MCF 10A (cell line): ENCODE data around the gene LGALS9. TPM values are rescaled to one million over a fixed set of nuclear protein-coding genes. Genes with fewer than 3 reads are reported as not detected.
"Not testable (repeated sequence)": the region's sequence is repeated elsewhere in the genome, so short reads cannot be mapped to it uniquely, and the experiment has no call there.

ENCODE experiments used
- BruUV-seq: library from RNA; stranded (reverse); fragments of 400-500 nt; replicated peaks from 2 replicates; lab custom pipeline; 2021; lab: Mats Ljungman, UMichigan
- CTCF ChIA-PET: fragments of 300-600 bp; sonication (Branson Sonifier 250); formaldehyde crosslinking; extraction: SDS; loops from one replicate; lab custom pipeline; 2021; ENCODE audit warnings: antibody characterized with exemption, inconsistent platforms; lab: Yijun Ruan, JAX
- POLR2A ChIA-PET: fragments of 300-600, 350-650 bp; sonication (Branson Sonifier 250); formaldehyde crosslinking; extraction: SDS; loops from one replicate; lab custom pipeline; 2020; ENCODE audit warnings: antibody characterized with exemption, inconsistent platforms; lab: Yijun Ruan, JAX
- DNase-seq: peaks from one replicate; pipeline ENCODE4 v3.0.0-alpha.2; 2018; ENCODE audit not compliant: unreplicated experiment
- H3K27ac Mint-ChIP-seq: one replicate; pipeline ENCODE4 v1.8.0; 2022; ENCODE audit warnings: mild to moderate bottlenecking, low read depth, mixed read lengths; ENCODE audit not compliant: unreplicated experiment
- H3K27me3 Mint-ChIP-seq: one replicate; pipeline ENCODE4 v1.8.0; 2022; ENCODE audit warnings: mixed read lengths; ENCODE audit not compliant: insufficient read depth, unreplicated experiment
- H3K36me3 Mint-ChIP-seq: one replicate; pipeline ENCODE4 v1.8.0; 2022; ENCODE audit warnings: mild to moderate bottlenecking, moderate library complexity, mixed read lengths; ENCODE audit not compliant: insufficient read depth, unreplicated experiment
- H3K4me1 Mint-ChIP-seq: one replicate; pipeline ENCODE4 v1.8.0; 2022; ENCODE audit warnings: mixed read lengths; ENCODE audit not compliant: insufficient read depth, unreplicated experiment
- H3K4me3 Mint-ChIP-seq: one replicate; pipeline ENCODE4 v1.8.0; 2022; ENCODE audit warnings: mild to moderate bottlenecking, moderate library complexity, mixed read lengths; ENCODE audit not compliant: unreplicated experiment
- H3K9me3 Mint-ChIP-seq: one replicate; pipeline ENCODE4 v1.8.0; 2022; ENCODE audit warnings: mixed read lengths; ENCODE audit not compliant: unreplicated experiment
- CTCF ChIP-seq: fragments of 200-600 bp; IDR thresholded peaks from one replicate; pipeline ENCODE4 v1.8.0; 2022; ENCODE audit warnings: antibody characterized with exemption, mild to moderate bottlenecking; ENCODE audit not compliant: unreplicated experiment
- intact Hi-C: fragments of 100-400 bp; cut with micrococcal nuclease; formaldehyde crosslinking; loops from 2 replicates; pipeline ENCODE4 v1.14.1; 2022
- total RNA-seq: library from RNA; stranded (reverse); gene quantifications from 2 replicates; pipeline ENCODE4 v1.2.3, GENCODE V29; 2022

The LGALS9 gene
- total RNA-seq, 1 experiment from 2014 or later: 0.54 TPM

- no peaks in the 10 kb centered on the region for H3K4me1 Mint-ChIP-seq
- peak; percentile 89 for TF ChIP-seq CTCF
- intact Hi-C loops: loop anchor here (1.0 to 10.0 kb wide), 4 partner anchors 42 to 457 kb away; no protein-coding TSS in a partner anchor
- H3K27me3 Mint-ChIP-seq: peaks cover 4% of the 10 kb centered on the region
- H3K27ac Mint-ChIP-seq: no peak overlapping the region
- CTCF ChIA-PET: interaction anchor here (0.6 to 21.1 kb wide), 46 partner anchors 10 to 1658 kb away, joined by 3 to 580 read pairs (median 4); partner anchors contain the start of gene LGALS9
- POLR2A ChIA-PET: no interaction called here
- H3K9me3 Mint-ChIP-seq: no peaks in the 10 kb centered on the region
- H3K4me3 Mint-ChIP-seq: no peak overlapping the region
- BruUV-seq: no TSS peak
- H3K36me3 Mint-ChIP-seq: no peaks in the 10 kb centered on the region
- DNase-seq: peak; percentile 55
Observed at GRCh38 chr17:27651411-27652345, 20.7 kb downstream of the LGALS9 start.

- DNase-seq, H3K4me3 Mint-ChIP-seq, H3K4me1 Mint-ChIP-seq, BruUV-seq, H3K9me3 Mint-ChIP-seq, H3K36me3 Mint-ChIP-seq, H3K27ac Mint-ChIP-seq, POLR2A ChIA-PET: not testable (repeated sequence)
- intact Hi-C loops: loop anchor here (10.0 kb wide), 1 partner anchor 459 kb away; no protein-coding TSS in a partner anchor
- CTCF ChIA-PET: interaction anchor here (0.6 to 21.1 kb wide), 17 partner anchors 10 to 425 kb away, joined by 3 to 580 read pairs (median 8); partner anchors contain the start of gene LGALS9
- H3K27me3 Mint-ChIP-seq: peaks cover 13% of the 10 kb centered on the region
Observed at GRCh38 chr17:27653449-27653971, 22.5 kb downstream of the LGALS9 start.

- no peak for DNase-seq
- no peak for TF ChIP-seq CTCF
- intact Hi-C loops: loop anchor here (1.0 to 10.0 kb wide), 2 partner anchors 226 to 459 kb away; no protein-coding TSS in a partner anchor
- Mint-ChIP-seq H3K36me3 (no peaks in the 10 kb centered on the region), H3K4me1 (no peaks in the 10 kb centered on the region), H3K27ac (no peak overlapping the region), H3K9me3 (no peaks in the 10 kb centered on the region), H3K27me3 (peaks cover 13% of the 10 kb centered on the region), H3K4me3 (no peak overlapping the region)
- POLR2A ChIA-PET: no interaction called here
- CTCF ChIA-PET: interaction anchor here (0.6 to 21.1 kb wide), 39 partner anchors 8 to 461 kb away, joined by 3 to 580 read pairs (median 4); no protein-coding TSS in a partner anchor
- BruUV-seq: no TSS peak
Observed at GRCh38 chr17:27654136-27654535, 23.1 kb downstream of the LGALS9 start.

- Mint-ChIP-seq H3K4me1 (no peaks in the 10 kb centered on the region), H3K4me3 (no peak overlapping the region), H3K36me3 (no peaks in the 10 kb centered on the region), H3K9me3 (no peaks in the 10 kb centered on the region), H3K27me3 (peaks cover 13% of the 10 kb centered on the region), H3K27ac (no peak overlapping the region)
- CTCF ChIA-PET: interaction anchor here (0.5 to 21.1 kb wide), 48 partner anchors 9 to 1013 kb away, joined by 3 to 580 read pairs (median 4); partner anchors contain the start of genes IFT20 and TNFAIP1
- DNase-seq: peak; percentile 65
- intact Hi-C loops: loop anchor here (1.0 to 10.0 kb wide), 2 partner anchors 225 to 460 kb away; no protein-coding TSS in a partner anchor
- POLR2A ChIA-PET: no interaction called here
- no TSS peak for BruUV-seq
- TF ChIP-seq CTCF: peak; percentile 93
Observed at GRCh38 chr17:27654654-27655524, 23.9 kb downstream of the LGALS9 start.

- POLR2A ChIA-PET, H3K4me3 Mint-ChIP-seq, H3K36me3 Mint-ChIP-seq, H3K4me1 Mint-ChIP-seq, H3K9me3 Mint-ChIP-seq, DNase-seq, BruUV-seq, H3K27ac Mint-ChIP-seq: not testable (repeated sequence)
- intact Hi-C loops: loop anchor here (10.0 kb wide), 1 partner anchor 461 kb away; no protein-coding TSS in a partner anchor
- H3K27me3 Mint-ChIP-seq: peaks cover 13% of the 10 kb centered on the region
- CTCF ChIA-PET: interaction anchor here (0.6 to 21.1 kb wide), 23 partner anchors 8 to 680 kb away, joined by 3 to 580 read pairs (median 5); partner anchors contain the start of genes IFT20 and TNFAIP1
Observed at GRCh38 chr17:27655525-27656111, 24.6 kb downstream of the LGALS9 start.
